Transverse colon (tissue), 3 donors: Measurements from ENCODE around the gene PRICKLE2.

Source experiments
- EP300 ChIP-seq: sonication (generic); formaldehyde crosslinking; IDR thresholded peaks from one replicate; pipeline ENCODE4 v1.6.1; 2017; ENCODE audit warnings: antibody characterized with exemption, low read depth
- POLR2A ChIP-seq: fragments of 450-650 bp; IDR thresholded peaks from one replicate; pipeline ENCODE4 v1.6.1; 2016; ENCODE audit warnings: antibody characterized with exemption, mild to moderate bottlenecking, moderate library complexity
- TF ChIP-seq, protein P1 (sequence below), 5 experiments: fragments of 200-600 bp in 3 of 5; fragments of 450-650 bp in 2 of 5; sonication (generic) in 3 of 5; IDR thresholded peaks; 1 replicate in 2 of 5; 2 replicates in 3 of 5; pipeline ENCODE4 v1.5.1; 2016 to 2017; ENCODE audit warnings: antibody characterized with exemption in 5 of 5, inconsistent platforms in 3 of 5, mild to moderate bottlenecking in 2 of 5, moderate library complexity in 1 of 5

DNA sequence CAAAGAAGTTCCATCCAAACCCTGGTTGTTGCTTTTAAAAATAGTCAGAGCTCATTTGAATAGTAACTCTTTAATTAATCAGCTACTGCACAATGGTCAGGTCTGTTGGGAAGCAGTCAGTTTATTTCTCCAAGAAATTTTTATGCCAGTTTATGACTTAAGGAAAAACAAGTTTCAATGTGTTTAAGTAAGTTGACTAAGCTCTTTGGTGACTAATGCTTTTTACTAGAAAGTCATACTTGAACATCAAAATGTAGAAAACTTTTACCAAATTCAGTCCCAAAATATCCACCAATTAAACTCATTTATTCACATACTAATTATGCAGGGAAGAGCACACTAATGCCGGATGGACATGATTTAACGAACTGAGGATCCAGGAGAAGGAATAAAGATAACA lies 22.1 kb downstream of the PRICKLE2 start:
- TF ChIP-seq POLR2A (no peak), EP300 (no peak)
- TF ChIP-seq, protein P1, sequence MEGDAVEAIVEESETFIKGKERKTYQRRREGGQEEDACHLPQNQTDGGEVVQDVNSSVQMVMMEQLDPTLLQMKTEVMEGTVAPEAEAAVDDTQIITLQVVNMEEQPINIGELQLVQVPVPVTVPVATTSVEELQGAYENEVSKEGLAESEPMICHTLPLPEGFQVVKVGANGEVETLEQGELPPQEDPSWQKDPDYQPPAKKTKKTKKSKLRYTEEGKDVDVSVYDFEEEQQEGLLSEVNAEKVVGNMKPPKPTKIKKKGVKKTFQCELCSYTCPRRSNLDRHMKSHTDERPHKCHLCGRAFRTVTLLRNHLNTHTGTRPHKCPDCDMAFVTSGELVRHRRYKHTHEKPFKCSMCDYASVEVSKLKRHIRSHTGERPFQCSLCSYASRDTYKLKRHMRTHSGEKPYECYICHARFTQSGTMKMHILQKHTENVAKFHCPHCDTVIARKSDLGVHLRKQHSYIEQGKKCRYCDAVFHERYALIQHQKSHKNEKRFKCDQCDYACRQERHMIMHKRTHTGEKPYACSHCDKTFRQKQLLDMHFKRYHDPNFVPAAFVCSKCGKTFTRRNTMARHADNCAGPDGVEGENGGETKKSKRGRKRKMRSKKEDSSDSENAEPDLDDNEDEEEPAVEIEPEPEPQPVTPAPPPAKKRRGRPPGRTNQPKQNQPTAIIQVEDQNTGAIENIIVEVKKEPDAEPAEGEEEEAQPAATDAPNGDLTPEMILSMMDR (IDR thresholded peaks at IDR 0.05), result no peak
